HG02588 (cell line): ENCODE results near the gene MED27.

Experiments
- ATAC-seq: cut with Tn5 transposase; IDR thresholded peaks from one replicate; pipeline ENCODE4 v1.9.1; 2021; ENCODE audit warnings: mild to moderate bottlenecking, moderate library complexity; ENCODE audit not compliant: unreplicated experiment

Gene MED27

DNA sequence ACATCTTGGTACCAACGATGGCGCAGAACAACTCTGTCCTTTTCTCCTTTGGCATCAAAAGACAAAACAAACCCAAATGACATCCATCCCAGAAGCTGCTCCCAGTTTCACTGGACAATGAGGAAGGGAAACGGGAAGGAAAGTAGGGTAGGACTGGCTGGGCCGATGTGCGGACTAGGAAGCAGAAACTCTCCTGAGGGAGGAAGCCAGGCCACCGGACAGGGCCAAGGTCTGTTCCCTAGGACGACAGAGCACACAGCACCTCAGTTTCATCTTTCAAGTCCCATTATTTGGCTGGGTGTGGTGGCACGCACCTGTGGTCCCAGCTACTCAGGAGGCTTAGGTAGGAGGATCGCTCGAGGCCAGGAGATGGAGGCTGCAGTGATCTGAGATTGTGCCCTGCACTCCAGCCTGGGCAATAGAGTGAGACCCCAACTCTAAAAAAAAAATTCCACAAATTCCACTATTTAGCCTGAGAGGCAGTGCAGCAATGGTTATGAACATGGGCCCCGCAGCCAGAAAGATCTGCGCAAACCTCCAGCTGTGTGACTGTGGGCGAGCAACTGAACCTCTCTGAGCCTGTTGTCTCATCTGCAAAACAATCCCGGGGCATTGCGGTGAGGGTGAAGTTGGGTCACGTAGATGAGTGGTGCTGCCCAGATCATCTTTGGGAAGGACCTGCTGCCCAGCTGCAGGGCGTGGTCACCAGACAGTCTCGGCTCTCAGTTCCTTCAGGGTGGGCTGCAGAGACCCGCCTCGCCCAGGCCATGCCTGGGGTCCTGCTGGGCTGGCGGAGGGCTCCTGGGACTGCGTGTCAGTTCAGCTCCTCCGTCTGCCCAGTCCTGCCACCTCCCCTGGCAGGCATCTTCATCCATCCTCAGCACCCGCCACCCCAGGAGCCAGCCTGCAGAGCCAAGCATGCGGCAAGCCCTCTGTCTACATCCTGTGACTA, 238.6 kb downstream of the MED27 start:
- no peak for ATAC-seq

DNA sequence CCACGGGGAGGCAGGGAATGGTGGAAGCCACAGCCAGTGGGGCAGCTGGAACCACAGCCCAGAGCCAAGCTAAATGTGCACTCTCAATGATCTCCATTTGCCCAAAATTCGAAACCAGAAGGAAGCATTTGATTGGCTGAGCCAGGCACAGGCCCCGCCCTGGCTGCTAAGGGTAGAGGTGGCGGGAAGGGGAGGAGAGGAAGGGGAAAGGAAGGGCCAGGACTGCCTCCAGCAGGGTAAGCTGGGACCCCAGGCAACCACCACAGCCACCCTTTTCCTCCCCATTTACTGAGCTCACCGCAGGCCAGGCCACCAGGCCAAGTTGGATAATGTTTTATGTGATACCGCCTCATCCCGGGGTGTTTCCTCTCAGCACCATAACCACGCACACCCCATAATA, 239.4 kb downstream of the MED27 start:
- no peak for ATAC-seq

DNA sequence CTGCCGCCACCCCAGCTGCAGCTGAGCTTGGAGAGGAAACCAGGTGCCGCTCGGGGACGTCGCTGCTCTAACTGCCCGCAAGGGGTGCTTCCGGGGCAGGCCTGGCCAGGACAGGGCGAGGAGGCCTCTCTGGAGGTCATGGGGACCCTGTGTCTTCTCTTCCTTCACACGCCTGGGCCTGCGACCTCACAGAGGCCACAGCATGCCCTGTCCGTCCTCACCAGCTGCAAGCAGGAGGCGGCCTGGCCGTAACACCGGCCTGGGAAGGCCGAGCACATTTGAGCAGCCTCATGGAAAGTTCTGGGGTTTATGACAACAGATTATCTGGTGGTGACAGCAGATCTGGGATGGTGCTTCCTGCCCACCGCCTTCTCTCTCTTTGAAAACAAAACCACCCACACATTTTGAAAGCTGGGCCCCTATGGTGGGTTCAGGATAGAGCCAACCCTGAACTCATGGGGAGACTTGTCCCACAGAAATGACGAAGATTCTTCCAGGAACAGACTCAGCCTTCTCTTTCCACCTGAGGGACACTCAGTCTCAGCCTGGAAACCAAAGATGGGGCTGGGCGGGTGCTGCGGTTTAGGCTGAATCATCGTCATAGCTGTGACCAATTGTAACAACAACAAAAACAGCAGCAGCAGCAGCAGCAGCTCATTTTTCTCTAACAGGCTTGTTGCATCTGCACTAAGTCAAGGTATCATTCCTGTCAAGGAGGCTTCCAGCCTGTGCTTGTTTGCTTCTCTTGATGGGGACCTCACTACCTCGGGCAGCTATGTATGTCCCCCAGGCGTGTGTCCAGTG, 240.2 kb downstream of the MED27 start:
- ATAC-seq: no peak

DNA sequence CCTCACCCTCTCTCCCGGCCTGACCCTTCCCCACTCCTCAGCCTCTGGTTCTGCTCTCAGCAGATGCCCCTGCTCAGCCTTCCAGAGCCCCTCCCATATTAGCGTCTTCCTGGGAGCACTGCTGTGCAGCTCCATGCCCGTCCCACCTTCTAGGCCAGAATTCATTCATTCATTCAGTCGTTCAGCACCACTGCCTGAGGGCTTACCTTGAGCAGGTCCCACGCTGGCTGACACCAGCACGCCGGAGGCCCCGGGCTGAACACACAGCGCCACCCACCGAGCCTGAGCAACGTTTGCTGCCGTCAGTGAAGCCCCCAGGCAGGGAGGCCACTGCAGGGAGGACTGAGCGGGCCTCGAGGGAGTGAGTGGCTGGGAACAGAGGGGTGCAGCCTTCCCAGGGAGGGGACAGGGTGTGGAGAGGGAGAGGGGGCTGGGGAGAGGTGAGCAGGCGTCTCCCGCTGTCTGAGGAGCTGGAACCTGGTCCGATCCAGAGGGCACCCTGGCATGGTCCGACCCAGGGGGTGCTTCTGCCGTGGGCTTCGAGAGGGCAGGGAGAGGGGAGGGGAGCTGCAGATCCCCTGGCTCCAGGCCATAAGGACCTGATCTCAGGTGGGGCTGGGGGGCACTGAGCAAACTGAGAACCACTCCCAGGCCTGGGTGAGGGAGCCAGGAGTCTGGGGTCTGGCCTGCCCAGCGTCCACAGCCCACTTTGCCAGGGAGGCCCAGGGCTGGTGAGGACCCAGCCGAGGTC, 241.0 kb downstream of the MED27 start:
- no peak for ATAC-seq

DNA sequence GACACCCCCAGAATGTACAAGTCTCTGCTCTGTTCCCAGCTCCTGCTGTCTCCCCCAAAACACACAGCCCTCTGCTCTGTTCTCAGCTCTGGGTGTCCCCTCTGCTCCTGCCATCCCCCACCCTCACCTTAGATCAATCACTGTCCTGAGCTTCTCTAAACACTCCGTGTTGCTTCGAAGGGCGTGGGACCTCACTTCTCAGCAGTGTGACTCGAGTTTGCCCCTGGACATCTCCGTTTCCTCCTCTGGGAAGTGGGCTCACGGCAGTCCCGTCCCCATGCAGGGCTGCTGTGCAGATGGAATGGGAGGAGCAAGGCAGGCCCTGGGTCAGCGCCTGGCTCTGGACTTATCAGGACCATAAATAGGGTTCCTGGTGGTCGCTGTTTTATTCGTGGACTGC, 241.8 kb downstream of the MED27 start:
- no peak for ATAC-seq

DNA sequence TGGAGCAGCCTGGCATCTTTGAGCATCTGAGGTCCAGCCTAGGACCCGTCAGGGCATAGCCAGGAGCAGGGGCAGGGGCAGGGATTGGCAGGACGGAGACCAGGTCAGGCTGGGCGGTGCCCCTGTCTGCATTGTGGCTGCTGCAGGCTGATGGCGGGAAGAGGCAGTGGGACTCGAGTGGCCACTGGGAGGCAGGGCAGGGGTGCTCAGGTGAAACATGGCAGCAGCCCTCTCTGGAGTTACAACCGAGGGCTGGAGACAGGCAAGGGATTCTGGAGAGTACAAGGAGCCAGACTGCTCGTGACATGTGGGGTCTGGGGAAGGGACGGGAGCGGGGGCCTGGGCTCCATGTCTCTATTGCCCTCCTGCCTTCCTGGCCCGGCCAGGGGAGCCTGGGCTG, 242.4 kb downstream of the MED27 start:
- ATAC-seq: no peak

DNA sequence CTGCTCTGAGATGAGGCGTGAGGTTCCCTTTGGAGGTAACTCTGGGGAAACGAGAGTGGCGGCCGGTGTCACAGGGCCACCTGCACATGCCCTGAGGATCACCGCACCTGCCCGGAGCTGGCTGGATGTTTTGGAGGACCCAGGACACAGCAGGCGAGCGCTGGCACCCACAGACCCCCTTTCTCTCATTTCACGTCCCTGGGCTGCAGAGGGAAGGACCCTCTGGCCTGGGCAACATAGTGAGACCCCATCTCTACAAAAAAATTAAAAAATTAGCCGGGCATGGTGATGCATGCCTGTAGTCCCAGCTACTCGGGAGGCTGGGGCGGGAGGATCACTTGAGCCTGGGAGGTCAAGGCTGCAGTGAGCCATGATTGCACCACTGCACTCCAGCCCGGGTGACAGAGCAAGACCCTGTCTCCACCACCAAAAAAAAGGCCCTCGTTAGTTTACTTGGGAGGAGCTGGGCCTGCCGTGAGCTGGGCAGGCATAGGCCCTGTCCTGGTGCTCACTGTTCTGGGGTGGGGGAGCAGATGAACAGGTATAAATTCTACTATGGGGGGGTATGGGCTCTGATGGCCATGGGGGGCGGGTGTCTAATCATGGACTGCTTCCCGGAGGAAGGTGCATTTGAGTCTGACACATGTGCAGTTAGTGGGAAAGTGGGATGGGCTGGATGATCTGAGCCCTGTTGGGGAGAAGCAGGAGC, 242.9 kb downstream of the MED27 start:
- no peak for ATAC-seq

DNA sequence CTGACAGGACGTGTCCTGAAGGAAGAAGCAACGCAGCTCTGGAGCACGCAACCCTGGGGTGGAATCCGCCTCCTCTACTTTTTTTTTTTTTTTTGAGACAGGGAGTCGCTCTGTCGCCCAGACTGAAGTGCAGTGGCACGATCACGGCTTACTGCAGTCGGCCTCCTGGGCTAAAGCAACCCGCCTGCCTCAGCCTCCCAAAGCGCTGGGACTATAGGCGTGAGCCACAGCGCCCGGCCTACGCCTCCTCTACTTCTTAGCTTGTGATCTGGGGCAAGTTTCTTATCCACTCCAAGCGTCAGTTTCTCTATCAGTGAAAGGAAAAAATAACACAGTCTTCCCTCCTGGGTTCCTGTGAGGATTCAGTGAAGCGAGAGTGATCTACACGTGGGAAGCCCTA, 243.6 kb downstream of the MED27 start:
- ATAC-seq: no peak

DNA sequence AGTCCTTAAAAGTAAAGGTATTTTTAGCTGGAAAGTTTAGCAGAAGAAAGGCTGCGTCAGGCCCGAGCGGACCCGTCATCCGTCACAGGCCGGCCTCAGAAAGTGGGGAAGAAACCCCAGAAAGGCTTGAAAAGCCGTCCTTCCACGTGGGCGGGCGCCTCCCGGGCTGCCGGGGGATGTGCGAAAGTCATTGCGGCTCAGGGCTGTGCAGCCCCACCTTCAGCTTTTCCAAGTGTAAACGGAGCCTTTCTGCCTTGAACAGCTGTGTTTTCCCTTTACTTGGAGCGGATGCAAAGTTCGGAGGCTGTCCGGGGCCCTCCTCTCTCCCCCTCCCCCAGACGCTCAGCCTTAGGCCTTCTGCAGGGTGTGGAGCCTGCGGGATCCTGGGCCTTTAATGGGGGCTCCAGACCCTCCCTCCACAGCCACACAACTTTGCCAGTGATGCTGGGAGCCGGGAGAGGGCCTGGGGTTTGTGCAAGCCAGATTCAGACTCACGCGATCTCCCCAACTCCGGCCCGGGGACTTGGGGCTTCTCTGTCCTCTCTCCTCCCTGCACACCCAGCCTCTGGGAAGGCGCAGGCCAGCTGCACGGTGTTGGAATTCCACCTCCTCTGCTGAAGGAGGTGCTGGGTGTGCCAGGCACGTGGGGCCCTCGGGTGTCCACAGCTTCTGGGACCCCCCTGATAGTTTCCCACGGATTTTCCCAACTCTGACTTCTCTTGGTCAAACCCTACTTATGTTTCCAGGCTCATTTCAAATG, 244.3 kb downstream of the MED27 start:
- no peak for ATAC-seq

DNA sequence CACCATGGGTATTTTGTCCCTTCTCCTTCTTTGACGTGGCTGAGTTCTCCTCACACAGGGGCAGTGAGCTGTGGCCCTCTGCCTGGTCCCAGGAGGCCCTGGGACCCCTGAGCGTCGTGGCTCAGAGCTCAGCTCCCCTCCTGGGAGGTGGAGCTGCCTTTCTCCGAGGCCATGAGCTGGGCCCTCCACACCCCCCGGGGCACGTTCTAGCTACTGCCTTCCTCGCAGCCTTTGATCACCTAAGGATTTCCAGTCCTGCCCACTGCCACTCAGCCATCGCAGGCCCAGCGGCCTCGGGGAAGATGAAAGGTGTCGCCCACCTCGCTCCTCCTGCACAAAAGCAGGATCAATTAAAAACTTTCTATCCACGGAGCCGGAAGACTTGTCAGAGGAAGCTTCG, 244.9 kb downstream of the MED27 start:
- ATAC-seq: no peak

DNA sequence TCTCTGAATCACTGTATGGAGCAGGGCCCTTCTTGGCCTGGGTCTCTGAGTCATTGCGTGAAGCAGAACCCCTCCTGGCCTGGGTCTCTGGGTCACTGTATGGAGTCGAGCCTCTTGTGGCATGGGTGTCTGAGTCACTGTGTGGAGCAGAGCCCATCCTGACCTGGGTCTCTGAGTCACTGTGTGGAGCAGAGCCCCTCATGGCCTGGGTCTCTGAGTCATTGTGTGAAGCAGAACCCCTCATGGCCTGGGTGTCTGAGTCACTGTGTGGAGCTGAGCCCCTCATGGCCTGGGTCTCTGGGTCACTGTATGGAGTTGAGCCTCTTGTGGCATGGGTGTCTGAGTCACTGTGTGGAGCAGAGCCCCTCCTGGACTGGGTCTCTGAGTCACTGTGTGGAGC, 245.8 kb downstream of the MED27 start:
- ATAC-seq: no peak

DNA sequence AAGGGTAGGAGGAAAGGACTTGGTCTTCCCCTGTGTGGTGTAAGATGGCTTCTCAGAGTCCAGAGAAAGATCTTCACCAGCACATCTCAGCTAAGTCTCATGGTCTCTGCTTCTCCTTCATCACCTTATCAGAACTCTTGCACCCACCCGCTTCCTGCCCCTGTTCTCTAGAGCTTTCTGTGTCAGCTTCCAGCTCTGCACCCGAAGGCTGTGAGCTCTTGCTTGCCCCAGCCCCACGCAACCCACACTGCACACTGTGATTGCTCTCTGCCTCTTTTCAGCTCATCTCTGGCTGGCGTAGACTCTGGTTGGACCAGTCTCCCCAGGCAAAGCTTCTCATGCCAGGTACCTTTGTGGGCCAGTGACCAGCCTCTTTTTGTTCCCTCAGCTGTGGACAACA, 246.6 kb downstream of the MED27 start:
- no peak for ATAC-seq

DNA sequence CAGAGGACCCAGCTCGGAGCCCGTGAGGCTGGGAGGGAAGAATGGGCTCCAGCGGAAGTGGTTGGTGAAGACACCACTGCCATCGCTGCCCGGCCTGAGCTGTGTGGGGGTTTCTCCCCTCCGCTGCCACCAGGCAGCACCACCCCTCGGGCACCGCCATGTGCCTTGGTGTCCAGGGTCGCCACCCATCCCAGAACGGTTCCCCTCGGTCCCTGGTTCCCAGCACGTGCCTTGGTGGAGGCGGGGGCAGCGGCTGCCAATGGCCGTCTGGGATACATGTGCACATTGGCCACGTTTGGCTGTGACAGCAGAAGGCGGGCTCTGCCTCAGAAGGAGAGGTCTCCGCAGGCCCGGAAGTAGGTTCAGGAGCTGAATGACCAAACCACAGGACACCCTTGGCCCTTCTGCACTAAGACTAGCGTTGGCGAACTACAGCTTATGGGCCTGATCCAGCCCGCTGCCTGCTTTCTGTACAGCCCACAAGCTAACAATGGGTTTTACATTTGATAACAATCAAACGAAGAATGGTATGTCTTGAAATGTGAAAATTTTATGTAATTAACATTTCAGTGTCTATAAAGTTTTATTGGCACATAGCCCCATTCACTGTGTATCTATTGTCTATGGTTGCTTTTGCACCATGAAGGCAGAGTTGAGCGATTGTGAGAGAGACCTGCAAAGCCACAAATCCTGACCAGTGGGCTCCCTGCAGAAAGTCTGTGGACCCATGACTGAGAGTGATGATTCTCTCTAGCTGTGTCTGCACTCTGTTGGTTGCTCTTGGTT, 248.1 kb downstream of the MED27 start:
- no peak for ATAC-seq

DNA sequence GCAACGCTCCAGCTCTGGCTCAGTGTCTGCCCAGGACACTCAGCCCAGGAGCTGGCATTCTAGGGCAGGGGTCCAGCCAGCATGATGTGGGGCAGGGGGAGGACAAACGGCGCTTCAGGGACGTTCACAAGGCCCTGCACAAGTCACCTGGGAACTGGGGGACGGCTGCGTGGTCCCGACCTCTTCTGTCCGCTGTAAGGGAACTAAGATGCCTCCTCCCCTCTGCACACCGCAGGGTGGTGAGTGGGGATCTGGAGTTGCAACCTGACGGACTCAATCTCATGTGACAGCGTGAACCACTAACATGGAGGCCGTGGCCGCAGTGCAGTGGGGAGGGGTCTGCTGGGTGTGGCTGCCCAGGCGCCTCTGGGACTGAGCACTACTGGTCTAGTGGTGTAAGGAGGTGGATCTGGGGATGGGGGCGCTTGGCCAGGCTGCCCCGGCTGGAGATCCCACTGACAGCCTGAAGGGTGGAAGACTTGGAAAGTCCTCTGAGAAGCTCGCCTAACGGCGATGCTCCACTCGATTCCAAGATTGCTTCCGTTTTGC, 251.8 kb downstream of the MED27 start:
- no peak for ATAC-seq

DNA sequence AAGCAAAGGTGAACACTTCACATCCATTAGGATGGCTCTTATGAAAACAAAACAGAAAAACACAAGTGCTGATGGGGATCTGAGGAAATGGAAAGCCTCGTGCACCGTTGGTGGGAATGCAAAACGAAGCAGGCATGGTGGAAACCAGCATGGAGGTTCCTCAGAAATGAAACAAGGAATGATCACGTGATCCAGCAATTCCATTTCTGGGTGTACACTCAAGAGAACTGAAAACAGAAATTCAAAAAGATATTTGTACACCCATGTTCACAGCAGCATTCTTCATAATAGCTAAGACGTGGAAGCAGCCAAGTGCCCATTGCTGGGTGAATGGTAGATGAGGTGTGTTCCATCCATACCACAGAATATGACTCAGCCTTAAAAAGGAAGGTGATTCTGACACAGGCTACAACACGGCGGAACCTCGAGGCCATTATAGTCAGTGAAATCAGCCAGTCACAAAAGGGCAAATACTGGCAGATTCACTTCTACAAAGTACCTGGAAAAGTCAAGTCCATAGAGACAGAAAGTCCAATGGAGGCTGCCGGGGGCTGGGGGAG, 252.6 kb downstream of the MED27 start:
- ATAC-seq: no peak

DNA sequence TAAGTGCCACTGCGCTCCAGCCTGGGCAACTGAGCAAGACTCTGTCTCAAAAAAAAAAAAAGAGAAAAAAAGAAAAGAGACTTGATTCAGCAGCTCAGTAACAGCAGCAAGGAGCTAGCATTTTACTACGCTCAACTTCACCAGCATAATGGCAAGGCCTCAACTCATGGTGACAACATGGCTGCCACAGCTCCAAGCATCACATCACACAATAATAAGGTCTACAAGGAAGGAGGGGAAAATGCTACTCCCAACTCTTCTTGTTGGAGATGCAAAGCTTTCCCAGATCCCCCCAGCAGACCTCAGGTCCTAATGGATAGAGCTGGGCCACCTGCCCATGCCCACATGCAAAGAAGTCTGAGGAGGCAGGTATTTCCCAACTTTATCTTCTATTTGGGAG, 253.6 kb downstream of the MED27 start:
- no peak for ATAC-seq

DNA sequence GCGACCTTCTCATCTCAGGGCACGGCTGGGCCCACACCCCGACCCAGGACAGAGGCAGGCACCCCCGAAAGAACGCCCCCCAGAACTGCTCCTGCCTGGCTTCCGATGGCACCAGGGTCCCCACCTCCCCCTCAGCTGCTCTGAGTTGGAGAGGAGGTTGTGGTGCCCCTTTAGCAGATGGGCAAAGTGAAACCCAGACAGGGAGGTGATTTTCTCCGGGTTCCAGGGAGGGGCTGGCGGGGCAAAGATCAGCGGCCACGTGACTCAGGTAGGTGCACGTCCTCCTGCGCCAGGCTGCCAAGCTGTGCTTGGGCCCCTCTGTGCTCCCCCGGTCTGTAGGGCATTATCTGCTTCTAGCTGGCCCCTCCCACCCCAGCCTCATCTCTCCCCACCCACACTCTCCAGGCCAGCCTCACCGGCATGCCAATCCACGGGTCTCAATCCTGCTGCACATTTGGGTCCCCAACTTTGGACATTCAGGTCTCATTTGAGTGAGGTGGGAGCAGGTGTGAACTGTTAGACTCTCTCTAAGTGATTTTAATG, 254.6 kb downstream of the MED27 start:
- no peak for ATAC-seq

DNA sequence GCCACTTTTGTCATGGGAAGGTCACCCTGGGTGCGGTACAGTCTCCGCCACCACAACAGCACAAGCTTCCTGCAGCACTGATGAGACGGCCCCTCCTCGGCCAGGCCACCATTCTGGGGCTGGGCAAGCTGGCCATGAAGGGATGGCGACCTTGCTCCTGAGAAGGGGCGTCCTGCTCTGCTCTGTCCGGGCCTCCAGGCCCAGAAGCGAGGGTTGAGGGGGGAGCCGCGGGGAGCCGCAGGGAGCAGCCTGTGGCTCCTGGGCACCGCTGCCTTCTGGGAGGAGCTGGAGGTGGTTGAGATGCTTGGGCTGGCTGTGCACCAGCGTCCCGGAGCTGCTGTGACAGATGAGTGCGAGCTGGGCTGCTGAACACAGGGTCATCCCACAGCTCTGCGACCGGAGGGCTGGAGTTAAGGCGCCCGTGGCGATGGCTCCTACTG, 255.5 kb downstream of the MED27 start:
- ATAC-seq: no peak
